ENCODE measurements around the gene ELAVL3. TPM values are rescaled to one million over a fixed set of nuclear protein-coding genes. Genes with fewer than 3 reads are reported as not detected.
"Not testable (repeated sequence)": the region's sequence is repeated elsewhere in the genome, so short reads cannot be mapped to it uniquely, and the experiment has no call there.

The ELAVL3 gene
- total RNA-seq, 1 donor from 2014 or later = 0.66 TPM

DNA sequence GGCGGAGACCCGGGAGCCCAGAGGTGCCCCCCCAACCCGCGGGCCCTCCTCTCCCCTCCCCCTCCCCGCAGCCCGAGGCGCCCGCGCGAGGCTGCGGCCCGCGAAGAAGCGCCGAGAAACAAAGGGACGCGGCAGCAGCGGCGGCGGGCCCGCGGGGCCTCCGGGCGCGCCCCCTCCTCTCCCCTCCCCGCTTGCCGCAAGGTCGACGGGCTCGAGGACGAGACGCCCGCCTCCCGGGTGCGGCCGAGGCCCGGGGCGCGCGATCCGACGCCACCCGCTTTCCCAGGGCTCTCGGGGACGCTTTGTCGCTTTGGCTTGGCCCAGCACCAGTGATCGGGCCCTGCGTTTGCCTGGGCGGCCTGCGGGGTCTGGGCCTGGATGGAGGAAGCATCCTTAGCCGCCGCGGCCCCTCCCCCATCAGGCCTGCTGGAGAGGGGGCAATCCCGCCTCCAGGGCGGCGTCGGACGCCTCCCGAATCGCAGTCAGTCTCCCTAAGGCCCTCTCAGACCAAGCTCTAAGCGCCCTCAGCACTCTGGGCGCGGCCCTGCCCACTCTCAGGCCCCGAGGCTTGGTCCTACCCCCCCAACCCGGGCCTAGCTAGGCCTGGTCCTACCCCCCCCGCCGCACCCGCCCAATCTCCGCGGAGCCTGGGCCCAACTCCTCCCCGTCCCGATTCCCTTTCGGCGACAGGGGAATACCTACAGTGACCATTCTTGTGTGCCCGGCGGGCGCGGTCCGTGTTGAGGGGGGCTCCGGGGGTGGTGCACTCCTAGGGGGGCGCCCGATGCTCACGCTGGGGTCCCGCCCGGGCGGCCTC is 740 bp downstream of the ELAVL3 start:
- TF ChIP-seq, protein P1, sequence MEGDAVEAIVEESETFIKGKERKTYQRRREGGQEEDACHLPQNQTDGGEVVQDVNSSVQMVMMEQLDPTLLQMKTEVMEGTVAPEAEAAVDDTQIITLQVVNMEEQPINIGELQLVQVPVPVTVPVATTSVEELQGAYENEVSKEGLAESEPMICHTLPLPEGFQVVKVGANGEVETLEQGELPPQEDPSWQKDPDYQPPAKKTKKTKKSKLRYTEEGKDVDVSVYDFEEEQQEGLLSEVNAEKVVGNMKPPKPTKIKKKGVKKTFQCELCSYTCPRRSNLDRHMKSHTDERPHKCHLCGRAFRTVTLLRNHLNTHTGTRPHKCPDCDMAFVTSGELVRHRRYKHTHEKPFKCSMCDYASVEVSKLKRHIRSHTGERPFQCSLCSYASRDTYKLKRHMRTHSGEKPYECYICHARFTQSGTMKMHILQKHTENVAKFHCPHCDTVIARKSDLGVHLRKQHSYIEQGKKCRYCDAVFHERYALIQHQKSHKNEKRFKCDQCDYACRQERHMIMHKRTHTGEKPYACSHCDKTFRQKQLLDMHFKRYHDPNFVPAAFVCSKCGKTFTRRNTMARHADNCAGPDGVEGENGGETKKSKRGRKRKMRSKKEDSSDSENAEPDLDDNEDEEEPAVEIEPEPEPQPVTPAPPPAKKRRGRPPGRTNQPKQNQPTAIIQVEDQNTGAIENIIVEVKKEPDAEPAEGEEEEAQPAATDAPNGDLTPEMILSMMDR (IDR thresholded peaks at IDR 0.05; ENCODE audit: borderline replicate concordance) = no peak
- peak overlapping the region; percentile 58 for H3K4me3 ChIP-seq
- peaks cover 70% of the 10 kb centered on the region for H3K27me3 ChIP-seq (ENCODE audit: low read depth)
- H3K9me3 ChIP-seq (replicated peaks) = no peaks in the 10 kb centered on the region
- peaks cover 8% of the 10 kb centered on the region for H3K36me3 ChIP-seq
- DNase-seq = no peak
- peaks cover 44% of the 10 kb centered on the region for H3K4me1 ChIP-seq
- H3K27ac ChIP-seq (replicated peaks) = peak overlapping the region; percentile 12
- intact Hi-C loops (cut with micrococcal nuclease) = no loop called here

DNA sequence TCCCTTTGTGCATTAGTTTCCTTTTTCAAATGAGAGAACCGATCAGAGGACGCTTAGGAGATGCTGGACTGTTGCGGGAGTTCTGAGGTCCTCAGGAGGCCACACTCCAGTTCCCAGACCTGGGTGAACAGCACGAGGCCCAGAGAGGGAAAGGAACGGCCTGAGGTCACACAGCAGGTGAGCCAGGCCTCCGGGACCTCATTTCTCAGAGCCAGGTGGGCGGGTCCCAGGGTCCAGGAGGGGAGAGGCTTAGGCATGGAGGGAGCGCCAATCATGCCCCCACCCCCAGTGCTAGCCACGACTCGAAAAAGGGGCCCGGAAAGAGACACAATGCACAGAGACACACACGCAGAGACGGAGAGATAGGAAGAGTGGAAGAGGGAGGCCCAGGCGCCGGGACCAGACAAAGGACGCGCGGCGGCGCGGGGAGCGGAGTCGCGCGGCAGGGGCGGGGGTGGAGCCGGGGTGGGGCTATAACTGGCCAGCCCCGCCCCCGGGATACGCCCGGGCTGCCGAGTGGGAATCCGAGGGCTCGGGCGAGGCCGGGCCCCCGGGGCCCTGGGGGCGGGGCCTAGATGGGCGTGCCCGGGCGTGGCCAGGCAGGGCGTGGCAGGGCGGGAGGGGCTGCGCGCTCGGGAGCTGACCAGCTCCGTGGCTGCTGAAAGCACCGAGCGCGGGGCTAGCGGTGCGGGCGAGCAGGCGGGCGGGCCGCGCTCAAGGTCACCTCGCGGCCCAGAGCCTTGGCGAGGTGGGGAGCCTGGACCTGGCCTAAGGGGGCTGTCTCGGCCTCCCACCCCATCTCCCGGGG is 1.6 kb downstream of the ELAVL3 start:
- Histone ChIP-seq H3K4me3 (peak overlapping the region; percentile 58), H3K4me1 (peaks cover 44% of the 10 kb centered on the region), H3K27ac (replicated peaks) (peak overlapping the region; percentile 12), H3K27me3 (ENCODE audit: low read depth) (peaks cover 61% of the 10 kb centered on the region), H3K36me3 (peaks cover 8% of the 10 kb centered on the region), H3K9me3 (replicated peaks) (no peaks in the 10 kb centered on the region)
- TF ChIP-seq, protein P1 (IDR thresholded peaks at IDR 0.05; ENCODE audit: borderline replicate concordance) = no peak
- DNase-seq = peak; percentile 34
- intact Hi-C loops (cut with micrococcal nuclease) = no loop called here

DNA sequence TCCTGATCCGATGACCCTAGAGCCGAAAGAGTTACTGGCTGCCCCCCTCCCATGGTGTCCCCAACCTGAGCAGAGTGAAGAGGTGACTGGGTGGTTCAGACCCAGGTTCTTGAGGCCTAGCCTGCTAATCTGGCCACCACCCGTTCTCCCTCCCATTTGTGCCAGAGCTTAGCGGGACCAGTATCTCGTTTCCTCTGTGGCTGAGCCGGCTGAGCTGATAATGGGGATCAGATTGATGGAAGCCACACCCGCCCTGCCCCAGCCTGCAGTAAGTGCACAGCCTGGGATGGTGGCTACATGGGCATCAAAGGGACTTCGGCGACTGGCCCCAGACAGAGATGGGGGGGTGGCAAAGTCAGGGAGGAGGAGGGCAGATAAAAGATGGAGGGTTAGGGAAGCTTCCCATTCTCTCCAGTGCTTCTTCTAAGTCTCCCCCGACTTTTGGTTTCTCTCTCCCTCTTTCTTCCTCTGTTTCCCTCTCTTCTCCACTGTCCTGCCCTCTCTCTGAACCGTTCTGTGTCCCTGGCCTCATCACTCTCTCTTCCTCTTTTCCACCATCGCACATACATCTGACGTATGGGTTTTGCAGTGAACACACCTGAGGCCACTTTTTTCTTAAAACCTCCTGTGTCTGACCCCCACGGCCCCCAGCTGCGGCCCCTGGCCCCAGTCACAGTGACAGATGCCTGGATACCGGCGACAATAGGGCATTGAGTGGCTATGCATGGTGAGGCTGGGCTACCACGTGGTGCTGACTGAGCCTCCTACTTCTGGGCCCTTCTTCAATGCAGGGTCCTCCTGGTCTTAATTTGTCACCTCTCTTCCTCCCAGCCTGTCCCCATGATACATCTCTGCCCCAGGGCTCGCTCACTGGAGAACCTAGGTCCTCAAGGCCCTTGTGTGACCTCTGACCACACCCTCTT is 2.4 kb downstream of the ELAVL3 start:
- peaks cover 53% of the 10 kb centered on the region for H3K27me3 ChIP-seq (ENCODE audit: low read depth)
- intact Hi-C loops (cut with micrococcal nuclease) = no loop called here
- no peak overlapping the region for H3K4me3 ChIP-seq
- TF ChIP-seq, protein P1 (IDR thresholded peaks at IDR 0.05; ENCODE audit: borderline replicate concordance) = no peak
- no peak overlapping the region for H3K27ac ChIP-seq (replicated peaks)
- H3K36me3 ChIP-seq = peaks cover 3% of the 10 kb centered on the region
- DNase-seq = no peak
- no peaks in the 10 kb centered on the region for H3K9me3 ChIP-seq (replicated peaks)
- peaks cover 44% of the 10 kb centered on the region for H3K4me1 ChIP-seq

DNA sequence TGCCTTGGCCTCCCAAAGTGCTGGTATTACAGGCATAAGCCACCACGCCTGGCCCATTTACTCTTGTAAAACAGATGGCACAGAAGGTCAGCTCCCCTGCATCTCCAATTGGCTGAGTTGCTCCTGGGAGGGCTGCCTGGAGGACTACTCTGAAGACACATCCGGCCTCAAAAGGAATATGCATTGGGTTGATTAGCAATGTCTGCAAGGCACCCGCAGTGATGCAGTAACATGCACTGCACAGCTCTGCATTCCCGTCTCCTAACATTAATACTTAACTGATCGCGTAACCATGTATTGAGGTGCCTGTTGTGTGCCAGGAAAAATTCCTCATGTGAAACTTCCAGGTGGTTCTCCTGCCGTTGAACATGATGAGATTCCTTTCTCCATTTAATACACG is 5.0 kb downstream of the ELAVL3 start:
- intact Hi-C loops (cut with micrococcal nuclease) = no loop called here
- no peak for DNase-seq
- Histone ChIP-seq H3K4me1 (peaks cover 22% of the 10 kb centered on the region), H3K4me3 (no peak overlapping the region), H3K36me3 (no peaks in the 10 kb centered on the region), H3K27ac (replicated peaks) (no peak overlapping the region), H3K27me3 (ENCODE audit: low read depth) (peaks cover 41% of the 10 kb centered on the region), H3K9me3 (replicated peaks) (no peaks in the 10 kb centered on the region)
- TF ChIP-seq, protein P1 (IDR thresholded peaks at IDR 0.05; ENCODE audit: borderline replicate concordance) = no peak

DNA sequence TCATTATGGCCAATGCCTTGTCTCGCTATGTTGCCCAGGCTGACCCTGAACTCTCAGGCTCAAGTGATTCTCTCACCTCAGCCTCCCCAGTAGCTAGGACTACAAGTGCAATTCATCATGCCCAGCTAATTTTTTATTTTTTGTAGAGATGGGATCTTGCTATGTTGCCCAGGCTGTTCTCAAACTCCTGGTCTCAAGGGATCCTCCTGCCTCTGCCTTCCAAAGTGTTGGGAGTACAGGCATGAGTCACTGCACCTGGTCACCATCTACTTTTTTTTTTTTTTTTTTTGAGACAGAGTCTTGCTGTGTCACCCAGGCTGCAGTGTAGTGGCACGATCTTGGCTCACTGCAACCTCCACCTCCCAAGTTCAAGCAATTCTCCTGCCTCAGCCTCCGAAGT is 5.5 kb downstream of the ELAVL3 start:
- intact Hi-C loops (cut with micrococcal nuclease); H3K36me3 ChIP-seq; H3K27ac ChIP-seq (replicated peaks); DNase-seq; H3K9me3 ChIP-seq (replicated peaks); H3K4me3 ChIP-seq: not testable (repeated sequence)
- H3K27me3 ChIP-seq (ENCODE audit: low read depth) = peaks cover 36% of the 10 kb centered on the region
- peaks cover 17% of the 10 kb centered on the region for H3K4me1 ChIP-seq
